GM12878 (cell line): ENCODE measurements around the gene PFKFB3. TPM values are rescaled to one million over a fixed set of nuclear protein-coding genes. Genes with fewer than 3 reads are reported as not detected.

Experiments
- ATAC-seq: fragments of 200-7000 bp; cut with Tn5 transposase; 3 replicates; pipeline ENCODE4 v1.9.1; 2020; ENCODE audit warnings: mild to moderate bottlenecking, moderate library complexity
- BruUV-seq: library from RNA; stranded (reverse); fragments of 400-500 nt; replicated peaks from 2 replicates; lab custom pipeline; 2021; lab: Mats Ljungman, UMichigan
- CTCF ChIA-PET: fragments of 300-600 bp; sonication (Branson Sonifier 250); formaldehyde crosslinking; extraction: SDS; loops from one replicate; lab custom pipeline; 2021; ENCODE audit warnings: inconsistent platforms; lab: Yijun Ruan, JAX
- POLR2A ChIA-PET: fragments of 350-600 bp; formaldehyde crosslinking; extraction: SDS; loops from one replicate; lab custom pipeline; 2021; ENCODE audit warnings: inconsistent platforms; lab: Charles Lee
- RAD21 ChIA-PET: fragments of 300-600 bp; sonication (Branson Sonifier 250); formaldehyde crosslinking; loops from one replicate; lab custom pipeline; 2023; ENCODE audit warnings: antibody characterized with exemption; ENCODE audit not compliant: unreplicated experiment; lab: Charles Lee
- SMC1A ChIA-PET: fragments of 300-600 bp; sonication (Branson Sonifier 250); formaldehyde crosslinking; loops from one replicate; lab custom pipeline; 2023; ENCODE audit not compliant: unreplicated experiment, uncharacterized antibody; lab: Charles Lee
- DNase-seq: peaks from one replicate; pipeline ENCODE4 v3.0.0-alpha.2; 2011; ENCODE audit warnings: low read depth, low spot score
- FAIRE-seq: peaks from 3 replicates; lab custom pipeline; 2011; peaks lifted over from hg19 to GRCh38; lab: Jason Lieb, UNC
- H2AFZ ChIP-seq: 2 replicates; pipeline ENCODE4 v1.6.0; 2011; ENCODE audit warnings: low read depth, low read length, control low read depth; ENCODE audit not compliant: control insufficient read depth
- H3K27ac ChIP-seq: 2 replicates; pipeline ENCODE4 v1.5.1; 2011; ENCODE audit warnings: control low read depth; ENCODE audit not compliant: control insufficient read depth, insufficient read depth
- H3K27me3 ChIP-seq, 2 experiments: replicated peaks in 1 of 2; 2 replicates each; pipeline versions ENCODE4 v1.6.0 to v1.6.1; 2011; ENCODE audit warnings: low read length in 1 of 2; ENCODE audit not compliant: control insufficient read depth in 2 of 2, insufficient read depth in 2 of 2
- H3K36me3 ChIP-seq, 2 experiments: 2 replicates each; pipeline ENCODE4 v1.5.1; 2011; ENCODE audit warnings: low read length in 1 of 2; ENCODE audit not compliant: control insufficient read depth in 2 of 2, insufficient read depth in 2 of 2
- H3K4me1 ChIP-seq: 2 replicates; pipeline ENCODE4 v1.6.1; 2011; ENCODE audit warnings: mild to moderate bottlenecking, low read length, moderate library complexity, mixed read lengths; ENCODE audit not compliant: control insufficient read depth, insufficient read depth
- H3K4me2 ChIP-seq: 2 replicates; pipeline ENCODE4 v1.6.0; 2011; ENCODE audit warnings: control low read depth; ENCODE audit not compliant: control insufficient read depth, insufficient read depth
- H3K4me3 ChIP-seq: fragments of 200-600 bp; sonication (generic); 2 replicates; pipeline ENCODE4 v1.5.1; 2016
- H3K79me2 ChIP-seq: 2 replicates; pipeline ENCODE4 v1.6.0; 2011; ENCODE audit warnings: low read length; ENCODE audit not compliant: control insufficient read depth, insufficient read depth
- H3K9ac ChIP-seq: 2 replicates; pipeline ENCODE4 v1.8.0; 2011; ENCODE audit warnings: low read length, control low read depth, mixed read lengths; ENCODE audit not compliant: control insufficient read depth, insufficient read depth
- H3K9me3 ChIP-seq: replicated peaks from 3 replicates; pipeline ENCODE4 v1.5.1; 2011; ENCODE audit warnings: mild to moderate bottlenecking, low read length; ENCODE audit not compliant: control insufficient read depth, insufficient read depth
- H4K20me1 ChIP-seq: 2 replicates; pipeline ENCODE4 v1.6.0; 2011; ENCODE audit not compliant: control insufficient read depth, insufficient read depth
- ESRRA ChIP-seq: IDR thresholded peaks from 2 replicates; pipeline ENCODE4 v1.6.1; 2012; ENCODE audit warnings: mild to moderate bottlenecking, low read length, improper control_type of control experiment
- FOS ChIP-seq: IDR thresholded peaks from 3 replicates; pipeline ENCODE4 v1.6.1; 2011; ENCODE audit warnings: borderline replicate concordance; ENCODE audit not compliant: insufficient read length; ENCODE audit errors: extremely low read depth
- HDGF ChIP-seq: fragments of 450-650 bp; IDR thresholded peaks from 2 replicates; pipeline ENCODE4 v1.6.1; 2016; ENCODE audit warnings: antibody characterized with exemption
- JUNB ChIP-seq: IDR thresholded peaks from 2 replicates; pipeline ENCODE4 v1.6.1; 2016; ENCODE audit warnings: antibody characterized with exemption, mild to moderate bottlenecking
- KLF5 ChIP-seq: fragments of 450-650 bp; IDR thresholded peaks from 2 replicates; pipeline ENCODE4 v1.6.1; 2014; ENCODE audit warnings: mild to moderate bottlenecking; ENCODE audit not compliant: partially characterized antibody
- POLR2AphosphoS5 ChIP-seq: IDR thresholded peaks from 2 replicates; pipeline ENCODE4 v1.6.1; 2011; ENCODE audit warnings: mild to moderate bottlenecking, low read length, inconsistent platforms
- RELA ChIP-seq: fragments of 450-650 bp; IDR thresholded peaks from 2 replicates; pipeline ENCODE4 v1.8.0; 2014; ENCODE audit warnings: borderline replicate concordance; ENCODE audit not compliant: partially characterized antibody
- WGBS: methylation state at CpG from one replicate; pipeline ENCODE4 v1.1.6; 2016; ENCODE audit warnings: low lambda C conversion rate; ENCODE audit not compliant: insufficient replicate concordance, insufficient coverage; ENCODE audit errors: missing lambda C conversion rate; 5-methylcytosine and 5-hydroxymethylcytosine counted together
- in situ Hi-C: fragments of 300-500 bp; cut with MboI; formaldehyde crosslinking; loops from 9 replicates; pipeline ENCODE4 v1.14.3; 2018; ENCODE audit warnings: mixed read lengths
- intact Hi-C: fragments of 100-400 bp; cut with micrococcal nuclease; formaldehyde crosslinking; loops from one replicate; pipeline ENCODE4 v1.14.2; 2022; ENCODE audit not compliant: unreplicated experiment
- polyA plus RNA-seq, 11 experiments: library from polyadenylated mRNA; depleted of rRNA in 4 of 11; unstranded in 6 of 11; stranded (reverse) in 5 of 11; fragments of >200 nt; fragmentation: Nextera tagmentation in 4 of 11; fragmentation: Illumina TruSeq in 1 of 11; extraction: Ambion mirVana in 4 of 11; extraction: Trizol in 1 of 11; gene quantifications; 1 replicate in 1 of 11; 2 replicates in 10 of 11; pipeline versions ENCODE4 v1.2.1 to v1.2.3, GENCODE V29; 2011 to 2016; ENCODE audit warnings: inconsistent platforms in 2 of 11, missing spikeins in 2 of 11, low read depth in 1 of 11
- total RNA-seq, 4 experiments: library from RNA; depleted of rRNA in 3 of 4; stranded (reverse); fragments of >200 nt in 3 of 4; fragmentation: Illumina TruSeq in 1 of 4; extraction: Trizol in 1 of 4; gene quantifications; 2 replicates each; pipeline versions ENCODE4 v1.2.1 to v1.2.3, GENCODE V29; 2013 to 2021

The PFKFB3 gene
- total and polyA plus RNA-seq, 10 of the 15 experiments (the other 5 are each of a cell fraction or from before 2014, with no cell fraction given), result 1.6 to 46.7 (median 13.7) TPM

- 85% methylated on average over 10 of the region's 10 CpGs for WGBS
- Histone ChIP-seq H3K9me3 (no peaks in the 10 kb centered on the region), H3K27me3 (no peaks in the 10 kb centered on the region), H3K4me3 (no peak overlapping the region), H3K9ac (no peak overlapping the region), H3K27ac (no peak overlapping the region), H2AFZ (no peak overlapping the region), H4K20me1 (no peaks in the 10 kb centered on the region), H3K36me3 (peaks cover 24 to 51% of the 10 kb centered on the region in 2 experiments; a peak in 3 of 4 replicates), H3K4me1 (no peaks in the 10 kb centered on the region), H3K79me2 (no peaks in the 10 kb centered on the region), H3K4me2 (no peak overlapping the region)
- TF ChIP-seq ESRRA (no peak), POLR2AphosphoS5 (0 out of 2 replicates have a peak, but pooled peaks have one; percentile 4), JUNB (no peak)
- intact Hi-C loops, result no loop called here
- RAD21 ChIA-PET, result no interaction called here
- no peak for DNase-seq
- FAIRE-seq, result no peak
- CTCF ChIA-PET, result interaction anchor here (0.8 kb wide), 1 partner anchor 133 kb away, joined by 3 read pairs; no protein-coding TSS in a partner anchor
- SMC1A ChIA-PET, result interaction anchor here (1.1 to 1.4 kb wide), 2 partner anchors 183 to 191 kb away, joined by 3 read pairs; no protein-coding TSS in a partner anchor
- in situ Hi-C loops, result no loop called here
- ATAC-seq, result no peak
- POLR2A ChIA-PET, result no interaction called here
- BruUV-seq, result no TSS peak
These were observed 16.7 kb downstream of the PFKFB3 start for GRCh38 chr10:6219494-6219836.

DNA sequence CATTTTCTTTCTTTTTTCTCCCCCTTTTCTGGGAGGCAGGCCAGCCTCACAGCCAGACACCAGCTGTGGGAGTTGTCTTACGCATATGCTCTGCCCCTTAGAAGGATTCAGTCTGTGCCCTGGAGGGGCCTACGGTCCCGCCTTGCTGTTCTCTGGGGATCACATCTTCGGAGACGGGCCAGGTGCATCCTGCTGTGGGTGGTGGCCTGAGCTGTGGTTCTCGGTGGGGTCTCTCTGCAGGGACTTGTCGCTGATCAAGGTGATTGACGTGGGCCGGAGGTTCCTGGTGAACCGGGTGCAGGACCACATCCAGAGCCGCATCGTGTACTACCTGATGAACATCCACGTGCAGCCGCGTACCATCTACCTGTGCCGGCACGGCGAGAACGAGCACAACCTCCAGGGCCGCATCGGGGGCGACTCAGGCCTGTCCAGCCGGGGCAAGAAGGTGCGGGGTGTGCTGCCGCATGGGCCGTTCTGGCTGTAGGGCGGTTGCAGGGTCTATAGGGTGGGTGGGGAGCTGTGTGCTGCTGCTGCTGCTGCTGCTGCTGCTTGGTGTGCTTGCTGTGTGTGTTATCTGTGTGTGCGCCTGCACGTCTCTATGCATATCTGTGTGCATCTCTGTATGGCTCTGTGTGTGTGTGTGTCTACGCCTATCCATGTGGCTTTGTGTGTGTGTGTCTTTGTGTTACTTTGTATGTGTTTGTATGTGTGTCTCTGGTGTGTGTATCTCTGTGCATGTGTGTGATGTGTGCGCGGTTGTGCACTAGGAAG is 17.9 kb downstream of the PFKFB3 start:
- no peak for FAIRE-seq
- ChIA-PET POLR2A (interaction anchor here (0.5 kb wide), 1 partner anchor 431 kb away, joined by 3 read pairs; no protein-coding TSS in a partner anchor), CTCF (interaction anchor here (0.7 to 0.8 kb wide), 3 partner anchors 113 to 788 kb away, joined by 3 to 5 read pairs (median 3); no protein-coding TSS in a partner anchor), RAD21 (no interaction called here), SMC1A (interaction anchor here (1.4 kb wide), 1 partner anchor 181 kb away, joined by 3 read pairs; no protein-coding TSS in a partner anchor)
- intact Hi-C loops (no loop called here), in situ Hi-C loops (no loop called here)
- TF ChIP-seq HDGF (peak; percentile 62; the same call in 1 of the 2 replicates), KLF5 (no peak), POLR2AphosphoS5 (peak; percentile 52; the same call in 1 of the 2 replicates), FOS (no peak), RELA (no peak)
- Histone ChIP-seq H4K20me1 (no peaks in the 10 kb centered on the region), H3K36me3 (peaks cover 19 to 51% of the 10 kb centered on the region in 2 experiments; a peak in 3 of 4 replicates), H3K79me2 (no peaks in the 10 kb centered on the region), H3K4me2 (no peak overlapping the region), H2AFZ (no peak overlapping the region), H3K9ac (no peak overlapping the region), H3K27me3 (no peaks in the 10 kb centered on the region), H3K27ac (no peak overlapping the region), H3K4me1 (no peaks in the 10 kb centered on the region), H3K9me3 (no peaks in the 10 kb centered on the region), H3K4me3 (no peak overlapping the region)
- 84% methylated on average over 32 of the region's 32 CpGs for WGBS
- DNase-seq, result no peak
- ATAC-seq, result no peak
- no TSS peak for BruUV-seq
